ENCODE data around the gene ACADL. TPM values are rescaled to one million over a fixed set of nuclear protein-coding genes. Genes with fewer than 3 reads are reported as not detected.

The ACADL gene
- total RNA-seq, 1 donor from 2014 or later = 9.2 TPM

- DNase-seq = no peak
Measured at GRCh38 chr2:210169516-210170195, 55.6 kb downstream of the ACADL start.

GRCh38 chr2:210167227-210167626, 58.0 kb downstream of the ACADL start:
- DNase-seq = no peak

GRCh38 chr2:210162466-210163124, 62.7 kb downstream of the ACADL start:
- no peak for DNase-seq

- DNase-seq = no peak
Measured at GRCh38 chr2:210159059-210159458, 66.2 kb downstream of the ACADL start.

DNA sequence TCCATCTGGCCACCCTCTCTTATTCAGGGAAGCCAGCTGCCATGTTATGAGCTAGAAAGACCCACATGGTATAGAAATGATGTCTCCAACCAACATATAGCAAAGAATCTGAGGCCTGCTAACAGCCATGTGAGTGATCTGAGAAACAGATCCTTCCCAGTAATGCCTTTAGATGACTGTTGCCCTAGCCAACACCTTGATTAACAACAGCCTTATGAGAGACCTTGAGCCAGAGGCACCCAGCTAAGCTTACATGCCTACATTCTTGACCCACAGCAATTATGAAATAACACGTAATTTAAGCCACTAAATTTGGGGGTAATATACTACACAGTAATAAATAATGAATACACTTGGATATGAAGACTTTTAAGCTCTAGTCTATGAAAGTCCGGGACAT, 67.0 kb downstream of the ACADL start:
- no peak for DNase-seq

- DNase-seq = no peak
Measured at GRCh38 chr2:210157526-210157925, 67.7 kb downstream of the ACADL start.

- no peak for DNase-seq
Measured at GRCh38 chr2:210147614-210148013, 77.6 kb downstream of the ACADL start.

Small RNAs within 50 kb of the gene (small RNA-seq; reads per million reads assigned to genes)
- gene RF00019 = not detected

Other genes with a start within 250 kb of the ACADL start
- 98.1 TPM for gene RPE, start 222.8 kb downstream of the ACADL start, total RNA-seq
- 97.0 TPM for gene KANSL1L, start 54.0 kb downstream of the ACADL start, total RNA-seq
- 3.3 TPM for gene MYL1, start 89.7 kb upstream of the ACADL start, total RNA-seq